HG03575 (cell line): ENCODE results near the gene ADAMTS2.

Experiments
- ATAC-seq: cut with Tn5 transposase; IDR thresholded peaks from one replicate; pipeline ENCODE4 v1.9.1; 2021; ENCODE audit not compliant: unreplicated experiment, insufficient number of reproducible peaks, low FRiP score; ENCODE audit errors: extremely low read depth

Gene ADAMTS2

DNA sequence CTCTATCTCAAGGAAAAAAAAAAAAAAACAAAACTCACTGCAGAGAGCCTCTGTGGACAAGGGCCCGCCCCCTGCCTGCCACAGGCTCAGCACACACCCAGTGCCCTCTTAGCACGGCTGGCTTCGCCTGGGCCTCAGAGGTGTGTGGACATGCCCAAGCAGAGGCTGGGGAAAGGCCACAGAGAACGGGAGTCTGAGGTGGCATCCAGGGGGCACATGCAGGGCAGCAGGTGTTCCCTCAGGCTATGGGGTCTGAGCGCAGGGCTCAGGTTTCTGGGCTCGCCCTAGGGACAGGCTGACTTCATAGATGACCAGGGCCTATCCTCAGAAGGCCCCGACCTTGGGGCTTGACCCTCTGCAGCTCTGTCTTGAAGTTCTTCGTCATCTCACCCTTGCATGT is 146.4 kb downstream of the ADAMTS2 start:
- no peak for ATAC-seq

GRCh38 chr5:179196405-179197079 is 148.7 kb downstream of the ADAMTS2 start:
- ATAC-seq = no peak

GRCh38 chr5:179195561-179196404 is 149.5 kb downstream of the ADAMTS2 start:
- ATAC-seq = no peak

DNA sequence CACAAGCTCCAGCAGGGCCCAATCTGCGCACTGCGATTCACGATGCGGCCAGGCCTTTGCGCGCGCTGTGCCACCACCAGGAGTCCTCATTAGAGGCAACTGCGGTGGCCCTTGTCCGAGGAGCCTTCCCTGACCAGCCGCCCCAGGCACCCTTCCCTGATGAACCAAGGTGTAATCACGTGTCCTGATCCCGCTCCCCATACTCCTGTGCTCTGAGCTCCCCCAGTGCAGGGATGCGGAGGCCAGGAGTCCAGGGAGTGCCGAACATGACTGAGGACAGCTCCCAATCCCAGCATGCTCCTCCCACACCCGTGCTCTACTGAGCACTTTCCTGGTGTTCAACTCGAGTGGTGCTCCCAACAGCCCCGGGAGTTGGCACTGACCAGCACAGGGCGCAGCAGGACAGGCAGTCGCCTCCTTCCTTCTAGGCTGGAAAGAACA is 150.3 kb downstream of the ADAMTS2 start:
- no peak for ATAC-seq

GRCh38 chr5:179194201-179194910 is 150.9 kb downstream of the ADAMTS2 start:
- no peak for ATAC-seq

DNA sequence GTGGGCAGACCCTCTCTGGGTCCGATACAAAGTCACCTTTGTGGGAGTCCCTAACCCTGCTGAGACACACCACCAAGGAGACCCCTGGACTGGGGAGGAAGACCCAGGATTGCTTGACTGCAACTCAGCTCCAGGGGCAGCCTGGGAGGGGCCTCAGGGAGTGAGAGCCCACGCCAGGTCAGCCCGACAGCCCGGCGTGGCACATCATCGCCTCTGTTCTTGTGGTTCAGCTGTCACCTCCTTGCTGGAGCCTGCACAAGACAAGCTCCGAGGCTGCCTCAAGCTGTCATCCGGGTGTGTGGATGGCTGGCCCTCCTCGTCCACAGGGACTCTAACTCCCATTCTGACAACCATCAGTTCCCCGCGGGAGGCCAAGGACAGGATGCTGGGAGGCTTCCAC is 151.5 kb downstream of the ADAMTS2 start:
- no peak for ATAC-seq

- no peak for ATAC-seq
Observed at GRCh38 chr5:179192891-179193470, 152.3 kb downstream of the ADAMTS2 start.

- ATAC-seq = no peak
Observed at GRCh38 chr5:179192185-179192890, 152.9 kb downstream of the ADAMTS2 start.

DNA sequence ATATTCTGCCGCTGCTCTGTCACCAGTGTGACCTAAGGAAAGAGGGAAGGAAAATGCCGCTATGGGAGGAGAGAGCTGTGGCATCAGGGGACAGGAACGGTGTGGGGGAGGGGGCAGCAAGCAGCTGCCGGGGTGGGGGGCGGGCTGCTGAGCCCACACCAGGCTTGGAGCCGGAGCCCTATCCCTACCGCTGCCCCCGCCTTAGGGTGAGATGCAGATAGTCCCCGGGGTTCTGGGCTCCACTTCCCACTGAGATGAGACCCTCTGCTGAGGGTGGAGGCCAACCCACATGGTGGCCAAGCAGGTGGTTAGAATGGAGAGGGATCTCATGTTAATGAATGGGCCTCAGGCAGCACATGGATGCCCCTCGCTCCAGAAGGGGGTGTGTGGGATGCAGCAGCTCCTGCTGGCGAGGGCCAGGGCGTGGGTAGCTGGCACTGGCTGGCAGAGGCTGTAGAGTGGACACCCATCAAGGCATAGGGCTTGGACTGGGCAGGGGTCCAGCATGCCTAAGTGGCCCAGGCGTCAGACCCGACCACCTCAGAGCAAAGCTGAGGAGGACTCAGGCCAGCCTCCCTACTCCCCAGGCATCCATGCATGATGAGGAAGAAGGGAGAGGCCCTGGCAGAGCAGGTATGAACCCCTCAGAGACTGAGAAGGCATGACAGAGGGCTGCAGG is 153.6 kb downstream of the ADAMTS2 start:
- ATAC-seq = no peak

DNA sequence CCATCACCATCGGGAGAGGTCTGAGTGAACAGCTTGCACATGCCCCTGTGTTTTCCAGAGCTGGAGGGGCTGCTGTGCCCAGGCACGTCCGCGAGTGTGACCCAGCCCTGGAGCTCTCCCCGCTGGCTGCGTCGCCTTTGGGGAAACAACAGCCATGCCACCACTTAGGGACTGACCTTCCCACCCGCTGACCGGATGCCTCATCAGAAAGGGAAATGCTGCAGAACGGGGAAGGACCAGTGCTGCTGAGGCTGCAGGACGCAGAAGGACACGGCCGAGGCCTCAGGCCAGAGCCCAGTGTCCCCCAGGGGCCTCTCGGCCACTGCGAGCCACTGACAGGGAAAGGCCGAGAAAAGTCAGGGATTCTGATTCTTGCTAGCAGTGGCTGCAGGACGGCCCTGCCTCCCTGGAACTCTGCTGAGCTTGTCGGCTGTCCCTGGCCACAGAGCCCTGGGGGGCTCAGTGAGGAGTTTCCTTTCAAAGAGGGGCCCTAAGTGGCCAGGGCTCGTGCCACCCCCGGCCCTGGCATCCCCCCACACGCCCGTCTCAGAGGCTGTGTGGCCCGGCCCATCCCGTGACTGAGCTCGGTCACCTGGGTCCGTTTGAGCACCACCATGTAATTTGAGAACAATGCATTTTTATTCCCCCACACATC is 154.3 kb downstream of the ADAMTS2 start:
- ATAC-seq = no peak

DNA sequence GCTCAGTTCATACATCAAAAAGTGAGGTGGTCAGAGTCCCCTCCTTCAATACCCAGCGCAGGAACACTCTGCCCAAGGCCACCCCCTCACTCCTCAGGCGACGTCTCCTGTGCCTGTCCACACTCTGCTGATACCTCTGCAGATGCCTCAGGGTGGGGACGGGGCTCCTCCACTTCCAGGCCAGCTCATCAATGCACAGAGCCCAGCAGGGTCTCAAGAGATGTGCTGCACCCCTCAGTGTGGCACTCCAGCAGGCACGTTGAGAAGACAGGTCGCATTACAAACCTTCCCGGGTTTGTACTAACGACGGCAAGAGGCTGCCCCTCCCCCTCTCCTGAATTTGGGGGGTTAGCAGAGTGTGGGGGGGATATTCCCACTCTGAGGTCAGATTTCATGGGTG is 156.6 kb downstream of the ADAMTS2 start:
- no peak for ATAC-seq

DNA sequence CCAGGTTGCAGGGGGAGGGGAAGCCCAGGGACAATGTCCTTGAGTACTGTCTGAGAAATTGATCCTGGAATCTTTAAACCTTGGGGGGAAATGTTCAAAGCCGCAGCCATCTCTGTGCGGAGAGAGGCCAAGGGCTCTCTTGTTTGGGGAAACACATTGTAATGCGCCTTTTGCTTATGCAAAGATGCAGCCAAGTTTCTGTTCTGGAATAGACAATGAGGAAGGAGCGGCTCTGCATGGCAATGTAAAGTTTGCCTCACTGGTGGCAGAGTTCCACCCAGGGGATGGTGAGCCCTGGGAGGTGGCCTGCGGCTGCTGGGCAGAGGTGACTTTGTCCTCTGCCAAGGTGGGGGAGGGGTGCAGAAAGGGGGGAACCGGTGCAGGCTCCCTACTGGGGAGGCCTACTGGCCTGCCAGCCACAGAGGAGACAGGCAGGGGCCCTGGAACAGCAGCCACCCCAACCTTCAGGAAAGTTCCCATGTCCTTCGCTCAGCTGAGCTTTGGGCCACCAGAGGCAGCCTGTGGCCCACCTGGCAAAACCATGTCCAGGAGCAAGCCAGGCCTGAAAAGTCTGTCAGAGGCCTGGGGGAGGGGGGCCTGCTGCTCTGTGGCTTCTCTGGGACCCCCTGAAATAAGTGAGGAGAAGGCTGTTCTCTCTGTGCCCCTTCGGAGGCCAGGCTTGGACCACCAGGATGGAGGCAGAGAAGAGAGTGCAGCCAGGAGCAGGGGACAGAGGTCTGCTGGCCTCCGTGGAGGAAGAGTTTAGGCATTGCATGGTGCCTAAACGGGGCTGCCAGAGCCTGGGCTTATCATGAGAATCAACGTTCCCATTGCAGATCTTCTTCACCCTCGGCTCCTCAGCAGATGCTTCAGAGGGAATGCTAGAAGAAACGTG is 157.3 kb downstream of the ADAMTS2 start:
- ATAC-seq = no peak

GRCh38 chr5:179187229-179187678 is 158.0 kb downstream of the ADAMTS2 start:
- no peak for ATAC-seq

DNA sequence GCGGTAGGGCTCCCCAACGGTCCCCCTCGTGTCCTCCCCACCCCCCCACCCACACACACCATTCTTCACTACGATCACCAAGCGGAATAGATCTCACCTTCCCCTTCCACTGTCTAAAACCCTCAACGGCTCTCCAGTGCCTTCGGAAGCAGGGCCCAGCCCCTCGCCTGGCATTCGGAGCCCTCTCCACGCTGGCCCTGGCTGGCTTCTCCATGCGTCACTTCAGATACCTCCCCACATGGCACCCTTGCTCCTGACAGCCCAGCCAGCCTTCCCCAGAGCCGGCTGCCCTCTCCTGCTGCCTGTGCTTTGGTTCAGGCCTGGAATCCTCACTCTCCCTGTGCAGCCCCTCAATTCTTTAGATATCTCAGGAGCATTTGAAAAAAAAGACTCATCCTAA is 158.5 kb downstream of the ADAMTS2 start:
- no peak for ATAC-seq

DNA sequence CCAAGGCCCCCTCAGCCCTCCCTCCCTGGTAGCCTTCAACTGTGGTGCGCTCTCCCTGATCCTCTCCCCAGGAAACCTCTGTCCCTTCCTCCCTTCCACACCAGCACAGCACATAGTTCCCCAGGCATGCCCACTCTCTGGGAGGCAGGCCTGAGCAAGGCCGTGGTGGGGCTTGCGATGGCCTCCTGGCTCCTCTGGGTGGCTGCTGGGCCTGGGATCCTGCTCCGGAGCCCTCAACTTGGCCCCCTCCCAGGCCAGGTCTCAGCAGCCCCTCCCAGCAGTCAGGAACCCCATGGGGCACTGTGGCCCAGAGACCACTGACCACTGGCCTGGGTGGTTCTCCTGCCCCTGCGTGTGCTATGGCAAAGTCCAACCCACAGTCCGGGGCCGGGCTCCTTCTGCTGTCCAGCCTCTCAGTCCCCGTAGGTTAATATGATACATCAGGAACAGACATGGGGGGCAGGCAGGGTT is 159.3 kb downstream of the ADAMTS2 start:
- no peak for ATAC-seq

GRCh38 chr5:179185256-179185940 is 159.9 kb downstream of the ADAMTS2 start:
- ATAC-seq = no peak
